Epithelial cell of esophagus (primary cell): Measurements from ENCODE around the gene TIMD4.
"Not testable (repeated sequence)": the region's sequence is repeated elsewhere in the genome, so short reads cannot be mapped to it uniquely, and the experiment has no call there.

Experiments
- DNase-seq: peaks from one replicate; pipeline ENCODE4 v3.0.0; 2010; ENCODE audit warnings: low read depth
- H3K4me3 ChIP-seq: 2 replicates; pipeline ENCODE4 v1.5.1; 2011; ENCODE audit warnings: mild to moderate bottlenecking, low read length, control low read depth
- TF ChIP-seq, protein P1 (sequence below): IDR thresholded peaks from 2 replicates; pipeline ENCODE4 v1.5.1; 2011; ENCODE audit warnings: low read depth, mild to moderate bottlenecking, low read length, control low read depth, inconsistent platforms; ENCODE audit not compliant: insufficient read depth; ENCODE audit errors: missing control alignments

The TIMD4 gene

DNA sequence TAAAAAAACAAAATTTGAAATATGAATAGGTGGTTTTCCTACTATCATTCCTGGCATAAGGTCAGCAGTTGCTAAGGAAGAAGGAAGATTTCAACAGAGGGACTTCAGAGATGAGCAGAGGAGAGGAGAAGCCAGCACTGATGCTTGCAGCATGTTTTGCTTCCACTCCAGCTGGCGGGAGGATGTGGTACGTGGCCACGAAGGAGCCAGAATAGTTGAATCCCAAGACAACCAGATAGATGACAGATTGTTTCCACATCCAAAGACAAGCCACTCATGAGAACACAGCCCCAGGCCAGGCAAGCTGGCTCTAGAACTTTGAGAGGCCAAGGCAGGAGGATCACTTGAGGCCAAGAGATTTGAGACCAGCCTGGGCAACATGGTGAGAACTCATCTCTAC lies 15.1 kb downstream of the TIMD4 start:
- TF ChIP-seq, protein P1, sequence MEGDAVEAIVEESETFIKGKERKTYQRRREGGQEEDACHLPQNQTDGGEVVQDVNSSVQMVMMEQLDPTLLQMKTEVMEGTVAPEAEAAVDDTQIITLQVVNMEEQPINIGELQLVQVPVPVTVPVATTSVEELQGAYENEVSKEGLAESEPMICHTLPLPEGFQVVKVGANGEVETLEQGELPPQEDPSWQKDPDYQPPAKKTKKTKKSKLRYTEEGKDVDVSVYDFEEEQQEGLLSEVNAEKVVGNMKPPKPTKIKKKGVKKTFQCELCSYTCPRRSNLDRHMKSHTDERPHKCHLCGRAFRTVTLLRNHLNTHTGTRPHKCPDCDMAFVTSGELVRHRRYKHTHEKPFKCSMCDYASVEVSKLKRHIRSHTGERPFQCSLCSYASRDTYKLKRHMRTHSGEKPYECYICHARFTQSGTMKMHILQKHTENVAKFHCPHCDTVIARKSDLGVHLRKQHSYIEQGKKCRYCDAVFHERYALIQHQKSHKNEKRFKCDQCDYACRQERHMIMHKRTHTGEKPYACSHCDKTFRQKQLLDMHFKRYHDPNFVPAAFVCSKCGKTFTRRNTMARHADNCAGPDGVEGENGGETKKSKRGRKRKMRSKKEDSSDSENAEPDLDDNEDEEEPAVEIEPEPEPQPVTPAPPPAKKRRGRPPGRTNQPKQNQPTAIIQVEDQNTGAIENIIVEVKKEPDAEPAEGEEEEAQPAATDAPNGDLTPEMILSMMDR = no peak
- H3K4me3 ChIP-seq = no peak overlapping the region
- DNase-seq = no peak

DNA sequence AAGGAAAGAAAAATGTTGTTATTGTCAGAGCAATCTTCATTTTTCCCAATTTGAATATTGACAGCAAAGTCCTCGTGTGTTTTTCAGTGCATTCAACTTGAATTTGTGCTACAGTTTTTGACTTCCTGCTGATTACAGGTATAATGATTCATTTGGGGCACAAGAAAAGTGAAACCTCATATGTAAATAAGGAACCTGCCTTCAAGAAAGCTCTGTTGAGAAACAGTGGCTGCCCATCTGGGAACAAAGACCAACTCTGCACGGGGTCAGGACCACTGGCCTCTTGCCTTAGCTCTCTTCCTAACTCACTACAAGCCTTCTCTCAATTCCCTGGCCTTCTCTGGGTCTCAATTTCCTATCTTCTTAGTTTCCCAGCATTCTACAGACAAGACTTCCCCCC lies 21.0 kb downstream of the TIMD4 start:
- TF ChIP-seq, protein P1 = no peak
- DNase-seq = no peak
- no peak overlapping the region for H3K4me3 ChIP-seq

DNA sequence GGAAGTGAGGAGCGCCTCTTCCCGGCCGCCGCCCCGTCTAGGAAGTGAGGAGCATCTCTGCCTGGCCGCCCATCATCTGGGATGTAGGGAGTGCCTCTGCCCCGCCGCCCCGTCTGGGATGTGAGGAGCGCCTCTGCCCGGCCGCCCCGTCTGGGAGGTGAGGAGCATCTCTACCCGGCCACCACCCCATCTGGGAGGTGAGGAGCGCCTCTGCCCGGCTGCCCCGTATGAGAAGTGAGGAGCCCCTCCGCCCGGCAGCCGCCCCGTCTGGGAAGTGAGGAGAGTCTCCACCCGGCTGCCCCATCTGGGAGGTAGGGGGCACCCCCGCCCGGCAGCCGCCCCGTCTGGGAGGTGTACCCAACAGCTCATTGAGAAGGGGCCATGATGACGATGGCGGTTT lies 22.6 kb downstream of the TIMD4 start:
- DNase-seq, H3K4me3 ChIP-seq: not testable (repeated sequence)

DNA sequence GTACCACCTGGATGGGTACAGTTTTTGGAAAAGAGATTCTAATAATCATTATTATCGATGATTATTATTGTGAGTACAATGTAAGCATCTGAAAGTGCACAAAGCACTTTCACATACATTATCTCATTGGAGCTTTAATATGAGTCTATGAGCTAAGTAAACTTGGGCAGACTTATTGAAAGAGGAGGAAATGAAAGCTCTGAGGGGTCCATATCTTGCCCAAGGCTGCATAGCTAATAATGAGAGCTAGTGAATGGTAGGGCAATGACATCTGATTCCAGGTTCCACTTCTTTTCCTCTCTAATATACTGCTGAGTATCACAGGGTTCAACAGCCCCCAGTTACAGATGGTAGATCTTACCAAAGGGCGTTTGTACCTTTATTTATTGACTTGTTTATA lies 26.1 kb downstream of the TIMD4 start:
- no peak for DNase-seq
- no peak overlapping the region for H3K4me3 ChIP-seq
- TF ChIP-seq, protein P1 = no peak

DNA sequence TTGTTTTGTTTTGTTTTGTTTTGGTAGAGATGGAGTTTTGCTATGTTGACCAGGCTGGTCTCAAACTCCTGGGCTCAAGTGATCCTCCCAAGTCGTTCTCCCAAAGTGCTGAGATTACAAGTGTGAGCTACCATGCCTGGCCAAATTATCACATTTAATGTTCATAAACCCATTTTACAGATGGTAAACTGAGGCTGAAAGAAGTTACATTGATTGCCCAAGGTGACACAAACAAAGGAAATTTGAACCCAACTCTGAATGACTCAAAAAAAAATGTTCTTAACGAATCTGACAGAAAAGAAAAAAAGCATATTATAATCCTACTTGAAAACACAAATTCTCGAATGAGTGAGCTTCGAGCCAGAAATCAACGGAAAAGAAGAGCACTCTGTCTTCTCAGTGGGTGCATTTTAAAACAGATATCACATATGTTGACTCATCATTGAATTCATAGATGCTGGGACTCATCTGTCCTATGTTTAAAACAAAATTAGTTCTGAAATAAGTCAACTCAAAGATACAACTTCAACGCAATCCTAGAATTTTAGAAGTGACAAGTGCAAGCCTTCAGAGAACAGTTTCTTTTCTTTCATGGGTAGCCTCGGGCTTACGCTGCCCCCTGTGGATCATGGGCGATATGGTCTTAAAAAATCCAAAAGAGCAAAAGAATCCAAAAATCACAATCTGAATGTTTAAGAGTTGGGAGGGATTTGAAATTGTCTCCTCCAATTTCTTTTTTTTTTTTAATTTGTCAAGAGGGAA lies 28.4 kb downstream of the TIMD4 start:
- no peak overlapping the region for H3K4me3 ChIP-seq
- TF ChIP-seq, protein P1 = no peak
- DNase-seq = no peak

DNA sequence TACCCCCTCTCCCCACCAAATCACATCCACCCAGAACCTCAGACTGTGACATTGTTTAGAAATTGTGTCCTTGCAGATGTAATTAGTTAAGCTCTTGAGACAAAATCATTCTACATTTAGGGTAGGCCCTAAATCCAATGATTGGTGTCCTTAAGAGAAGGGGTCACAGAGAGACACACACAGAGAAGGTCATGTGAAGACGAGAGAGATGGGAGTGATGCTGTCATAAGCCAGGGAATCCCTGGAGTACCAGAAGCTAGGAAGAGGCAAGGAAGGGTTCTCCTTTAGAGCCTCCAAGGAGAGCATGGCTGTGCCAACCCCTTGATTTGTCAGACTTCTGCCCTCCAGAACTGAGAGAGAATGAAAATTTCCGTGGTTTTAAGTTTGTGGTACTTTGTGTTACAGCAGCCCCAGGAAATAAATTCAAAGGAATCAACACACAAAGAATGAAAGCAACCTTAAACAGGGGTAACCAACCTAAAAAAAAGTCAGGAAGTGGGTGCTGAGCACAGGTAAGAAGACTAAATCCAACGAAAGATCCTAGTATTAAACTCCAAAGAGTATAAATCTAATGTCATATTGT lies 33.6 kb downstream of the TIMD4 start:
- TF ChIP-seq, protein P1 = no peak
- no peak overlapping the region for H3K4me3 ChIP-seq
- no peak for DNase-seq

DNA sequence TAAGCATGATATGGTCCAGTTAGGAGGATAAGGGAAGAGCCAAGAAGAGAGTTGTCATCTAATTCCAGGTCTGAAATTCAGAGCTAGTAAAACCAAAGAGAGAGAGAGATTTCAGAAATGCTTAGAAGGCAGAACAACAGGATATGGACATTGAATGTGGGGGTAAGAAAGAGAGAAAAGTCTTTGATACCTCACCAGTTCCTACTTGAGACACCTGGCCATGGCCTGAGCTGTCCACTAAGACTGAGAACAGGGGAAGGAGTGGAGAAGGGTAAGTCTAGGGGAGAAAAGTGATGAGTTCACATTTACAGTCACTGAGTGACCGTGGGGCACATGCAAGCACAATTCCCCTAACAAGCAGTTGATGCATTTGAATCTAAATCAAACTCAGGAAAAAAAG lies 35.5 kb downstream of the TIMD4 start:
- no peak for DNase-seq

DNA sequence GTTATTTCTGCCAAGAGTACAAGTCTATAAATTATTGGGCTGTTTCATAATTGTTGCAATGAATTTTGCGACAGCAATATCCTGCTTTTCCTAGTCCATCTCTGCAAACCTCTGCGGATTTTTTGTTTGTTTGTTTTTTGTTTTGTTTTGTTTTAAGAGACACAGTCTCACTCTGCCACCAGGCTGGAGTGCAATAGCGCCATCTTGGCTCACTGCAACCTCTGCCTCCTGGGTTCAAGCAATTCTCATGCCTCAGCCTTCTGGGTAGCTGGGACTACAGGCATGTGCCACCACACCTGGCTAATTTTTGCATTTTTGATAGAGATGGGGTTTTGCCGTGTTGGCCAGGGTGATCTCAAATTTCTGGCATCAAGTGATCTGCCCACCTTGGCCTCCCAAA lies 37.3 kb downstream of the TIMD4 start:
- not testable (repeated sequence) for DNase-seq, H3K4me3 ChIP-seq

More for the DNA sequence above, 35.5 kb downstream of the TIMD4 start:
- H3K4me3 ChIP-seq = no peak overlapping the region
- TF ChIP-seq, protein P1 = no peak
